Activated T-helper 17 cell treated with anti-CD3 and anti-CD28 coated beads, Interleukin-2, amount 50 U/mL, for 72 hours (primary cell): ENCODE results near the gene PRKCA. TPM values are rescaled to one million over a fixed set of nuclear protein-coding genes. Genes with fewer than 3 reads are reported as not detected.
"Not testable (repeated sequence)": the region's sequence is repeated elsewhere in the genome, so short reads cannot be mapped to it uniquely, and the experiment has no call there.

Experiments
- ATAC-seq: fragments of 150-1000 bp; cut with Tn5 transposase; replicated peaks from 2 replicates; pipeline ENCODE4 v1.10.0; 2021; ENCODE audit warnings: mild to moderate bottlenecking, moderate library complexity
- H3K27ac Mint-ChIP-seq: one replicate; pipeline ENCODE4 v1.8.0; 2022; ENCODE audit warnings: mixed read lengths
- H3K27me3 Mint-ChIP-seq: one replicate; pipeline ENCODE4 v1.8.0; 2022; ENCODE audit warnings: mixed read lengths
- H3K36me3 Mint-ChIP-seq: one replicate; pipeline ENCODE4 v1.8.0; 2022; ENCODE audit warnings: low read depth, mild to moderate bottlenecking, mixed read lengths
- H3K4me1 Mint-ChIP-seq: one replicate; pipeline ENCODE4 v1.8.0; 2022; ENCODE audit warnings: mixed read lengths
- H3K4me3 Mint-ChIP-seq: one replicate; pipeline ENCODE4 v1.8.0; 2022; ENCODE audit warnings: mild to moderate bottlenecking, mixed read lengths
- H3K9me3 Mint-ChIP-seq: one replicate; pipeline ENCODE4 v1.8.0; 2022; ENCODE audit warnings: mixed read lengths
- total RNA-seq, 2 donors: library from RNA; stranded (reverse); gene quantifications; one replicate each; pipeline ENCODE4 v1.2.3, GENCODE V29; 2022

Gene PRKCA
- total RNA-seq, 2 donors from 2014 or later: 58.2 to 86.0 TPM

GRCh38 chr17:66360961-66361565 is 58.6 kb downstream of the PRKCA start:
- not testable (repeated sequence) for H3K9me3 Mint-ChIP-seq, H3K27me3 Mint-ChIP-seq, H3K36me3 Mint-ChIP-seq, H3K4me3 Mint-ChIP-seq
- H3K4me1 Mint-ChIP-seq: peaks cover 35% of the 10 kb centered on the region
- H3K27ac Mint-ChIP-seq: peak overlapping the region; percentile 29
- ATAC-seq: peak; percentile 64

GRCh38 chr17:66364508-66364907 is 62.1 kb downstream of the PRKCA start:
- Mint-ChIP-seq H3K4me3 (peak overlapping the region; percentile 71), H3K9me3 (no peaks in the 10 kb centered on the region), H3K36me3 (peaks cover 9% of the 10 kb centered on the region), H3K27ac (peak overlapping the region; percentile 21), H3K4me1 (peaks cover 45% of the 10 kb centered on the region), H3K27me3 (no peaks in the 10 kb centered on the region)
- peak; percentile 67 for ATAC-seq

- Mint-ChIP-seq H3K9me3 (no peaks in the 10 kb centered on the region), H3K36me3 (peaks cover 14% of the 10 kb centered on the region), H3K27ac (peak overlapping the region; percentile 21), H3K4me1 (peaks cover 45% of the 10 kb centered on the region), H3K4me3 (peak overlapping the region; percentile 71), H3K27me3 (no peaks in the 10 kb centered on the region)
- peak; percentile 44 for ATAC-seq
Measured at GRCh38 chr17:66364990-66365490, 62.6 kb downstream of the PRKCA start.

GRCh38 chr17:66365903-66366302 is 63.5 kb downstream of the PRKCA start:
- peak overlapping the region; percentile 71 for H3K4me3 Mint-ChIP-seq

GRCh38 chr17:66367107-66367506 is 64.7 kb downstream of the PRKCA start:
- Mint-ChIP-seq H3K27ac (peak overlapping the region; percentile 46), H3K27me3 (no peaks in the 10 kb centered on the region), H3K9me3 (no peaks in the 10 kb centered on the region), H3K36me3 (peaks cover 21% of the 10 kb centered on the region), H3K4me3 (no peak overlapping the region), H3K4me1 (peaks cover 48% of the 10 kb centered on the region)
- ATAC-seq: no peak

More at GRCh38 chr17:66365903-66366302, 63.5 kb downstream of the PRKCA start:
- no peaks in the 10 kb centered on the region for H3K9me3 Mint-ChIP-seq
- no peaks in the 10 kb centered on the region for H3K27me3 Mint-ChIP-seq
- peak overlapping the region; percentile 21 for H3K27ac Mint-ChIP-seq
- ATAC-seq: no peak
- H3K36me3 Mint-ChIP-seq: peaks cover 17% of the 10 kb centered on the region
- H3K4me1 Mint-ChIP-seq: peaks cover 39% of the 10 kb centered on the region

- H3K4me3 Mint-ChIP-seq: no peak overlapping the region
- H3K9me3 Mint-ChIP-seq: no peaks in the 10 kb centered on the region
- peaks cover 53% of the 10 kb centered on the region for H3K4me1 Mint-ChIP-seq
- H3K27ac Mint-ChIP-seq: no peak overlapping the region
- ATAC-seq: no peak
- peaks cover 21% of the 10 kb centered on the region for H3K36me3 Mint-ChIP-seq
- no peaks in the 10 kb centered on the region for H3K27me3 Mint-ChIP-seq
Measured at GRCh38 chr17:66369830-66370229, 67.4 kb downstream of the PRKCA start.

- Mint-ChIP-seq H3K4me1 (peaks cover 44% of the 10 kb centered on the region), H3K27me3 (no peaks in the 10 kb centered on the region), H3K9me3 (no peaks in the 10 kb centered on the region), H3K27ac (peak overlapping the region; percentile 79), H3K4me3 (peak overlapping the region; percentile 70), H3K36me3 (peaks cover 21% of the 10 kb centered on the region)
- no peak for ATAC-seq
Measured at GRCh38 chr17:66371561-66371960, 69.1 kb downstream of the PRKCA start.

GRCh38 chr17:66372182-66372581 is 69.8 kb downstream of the PRKCA start:
- peaks cover 41% of the 10 kb centered on the region for H3K4me1 Mint-ChIP-seq
- no peaks in the 10 kb centered on the region for H3K9me3 Mint-ChIP-seq
- peaks cover 21% of the 10 kb centered on the region for H3K36me3 Mint-ChIP-seq
- peak overlapping the region; percentile 70 for H3K4me3 Mint-ChIP-seq
- ATAC-seq: peak; percentile 86
- no peaks in the 10 kb centered on the region for H3K27me3 Mint-ChIP-seq
- peak overlapping the region; percentile 79 for H3K27ac Mint-ChIP-seq

- H3K27ac Mint-ChIP-seq: peak overlapping the region; percentile 22
- H3K9me3 Mint-ChIP-seq: no peaks in the 10 kb centered on the region
- no peaks in the 10 kb centered on the region for H3K27me3 Mint-ChIP-seq
- H3K36me3 Mint-ChIP-seq: peaks cover 21% of the 10 kb centered on the region
- no peak for ATAC-seq
- H3K4me3 Mint-ChIP-seq: peak overlapping the region; percentile 5
- peaks cover 34% of the 10 kb centered on the region for H3K4me1 Mint-ChIP-seq
Measured at GRCh38 chr17:66373079-66373478, 70.7 kb downstream of the PRKCA start.

- Mint-ChIP-seq H3K9me3 (no peaks in the 10 kb centered on the region), H3K27ac (peak overlapping the region; percentile 61), H3K4me1 (peaks cover 34% of the 10 kb centered on the region), H3K4me3 (peak overlapping the region; percentile 32), H3K27me3 (no peaks in the 10 kb centered on the region), H3K36me3 (peaks cover 15% of the 10 kb centered on the region)
- peak; percentile 64 for ATAC-seq
Measured at GRCh38 chr17:66373944-66374817, 71.8 kb downstream of the PRKCA start.

GRCh38 chr17:66375121-66375520 is 72.7 kb downstream of the PRKCA start:
- Mint-ChIP-seq H3K4me3 (peak overlapping the region; percentile 32), H3K27ac (peak overlapping the region; percentile 61), H3K9me3 (no peaks in the 10 kb centered on the region), H3K4me1 (peaks cover 34% of the 10 kb centered on the region), H3K36me3 (peaks cover 7% of the 10 kb centered on the region), H3K27me3 (no peaks in the 10 kb centered on the region)
- no peak for ATAC-seq

- no peaks in the 10 kb centered on the region for H3K27me3 Mint-ChIP-seq
- H3K9me3 Mint-ChIP-seq: no peaks in the 10 kb centered on the region
- ATAC-seq: no peak
- peaks cover 4% of the 10 kb centered on the region for H3K36me3 Mint-ChIP-seq
- H3K4me3 Mint-ChIP-seq: no peak overlapping the region
- H3K4me1 Mint-ChIP-seq: peaks cover 24% of the 10 kb centered on the region
- no peak overlapping the region for H3K27ac Mint-ChIP-seq
Measured at GRCh38 chr17:66378296-66378695, 75.9 kb downstream of the PRKCA start.

GRCh38 chr17:66379544-66379943 is 77.1 kb downstream of the PRKCA start:
- Mint-ChIP-seq H3K27me3 (no peaks in the 10 kb centered on the region), H3K4me1 (peaks cover 20% of the 10 kb centered on the region), H3K27ac (no peak overlapping the region), H3K4me3 (no peak overlapping the region), H3K9me3 (no peaks in the 10 kb centered on the region), H3K36me3 (peaks cover 4% of the 10 kb centered on the region)
- ATAC-seq: no peak

- Mint-ChIP-seq H3K9me3 (no peaks in the 10 kb centered on the region), H3K36me3 (peaks cover 4% of the 10 kb centered on the region), H3K27ac (no peak overlapping the region), H3K4me1 (peaks cover 20% of the 10 kb centered on the region), H3K4me3 (no peak overlapping the region), H3K27me3 (no peaks in the 10 kb centered on the region)
- no peak for ATAC-seq
Measured at GRCh38 chr17:66379996-66380395, 77.6 kb downstream of the PRKCA start.
